IPS-15b (cell line): Measurements from ENCODE around the gene PGLYRP2.

ENCODE experiments used
- H3K27me3 ChIP-seq: one replicate; pipeline ENCODE4 v1.6.1; 2013; ENCODE audit warnings: low read length; ENCODE audit not compliant: control insufficient read depth, insufficient read depth
- H3K36me3 ChIP-seq: one replicate; pipeline ENCODE4 v1.6.1; 2013; ENCODE audit warnings: low read length; ENCODE audit not compliant: control insufficient read depth, insufficient read depth
- H3K4me1 ChIP-seq: one replicate; pipeline ENCODE4 v1.6.1; 2013; ENCODE audit warnings: mild to moderate bottlenecking, low read length; ENCODE audit not compliant: control insufficient read depth, insufficient read depth
- H3K4me3 ChIP-seq: one replicate; pipeline ENCODE4 v1.5.1; 2013; ENCODE audit warnings: low read depth, low read length
- H3K9ac ChIP-seq: one replicate; pipeline ENCODE4 v1.6.1; 2013; ENCODE audit warnings: low read depth, mild to moderate bottlenecking, low read length
- H3K9me3 ChIP-seq: one replicate; pipeline ENCODE4 v1.6.1; 2013; ENCODE audit warnings: mild to moderate bottlenecking, low read length; ENCODE audit not compliant: control insufficient read depth, insufficient read depth

PGLYRP2 gene

DNA sequence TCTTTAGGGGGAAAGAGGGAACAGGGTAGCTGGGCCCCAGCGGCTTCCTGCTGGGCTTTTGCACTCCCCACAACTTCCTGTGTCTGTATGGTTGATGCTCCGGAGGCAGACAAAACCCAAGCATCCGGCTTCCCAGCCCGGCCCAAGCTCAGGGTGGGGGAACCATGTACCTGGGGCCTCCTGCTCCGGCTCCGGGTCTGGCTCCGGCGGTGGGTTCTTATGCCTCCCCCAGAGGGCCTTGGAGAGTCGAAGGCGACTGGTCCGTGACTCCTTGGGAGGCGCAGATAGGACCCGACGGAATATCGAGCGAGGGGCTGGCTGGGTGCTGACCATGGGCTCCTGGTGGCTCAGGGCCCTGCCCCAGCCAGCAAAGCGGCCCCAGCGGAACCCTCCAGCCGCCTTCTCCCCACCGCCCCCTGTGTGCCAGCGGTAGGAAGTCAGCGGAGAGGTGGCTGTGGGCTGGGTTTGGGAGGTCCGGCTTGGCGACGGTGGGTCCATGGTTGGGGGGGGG is 15.4 kb downstream of the PGLYRP2 start:
- H3K4me3 ChIP-seq, result peak overlapping the region; percentile 51
- no peaks in the 10 kb centered on the region for H3K36me3 ChIP-seq
- no peaks in the 10 kb centered on the region for H3K4me1 ChIP-seq
- H3K27me3 ChIP-seq, result peaks cover 54% of the 10 kb centered on the region
- no peaks in the 10 kb centered on the region for H3K9me3 ChIP-seq
- peak overlapping the region; percentile 76 for H3K9ac ChIP-seq

DNA sequence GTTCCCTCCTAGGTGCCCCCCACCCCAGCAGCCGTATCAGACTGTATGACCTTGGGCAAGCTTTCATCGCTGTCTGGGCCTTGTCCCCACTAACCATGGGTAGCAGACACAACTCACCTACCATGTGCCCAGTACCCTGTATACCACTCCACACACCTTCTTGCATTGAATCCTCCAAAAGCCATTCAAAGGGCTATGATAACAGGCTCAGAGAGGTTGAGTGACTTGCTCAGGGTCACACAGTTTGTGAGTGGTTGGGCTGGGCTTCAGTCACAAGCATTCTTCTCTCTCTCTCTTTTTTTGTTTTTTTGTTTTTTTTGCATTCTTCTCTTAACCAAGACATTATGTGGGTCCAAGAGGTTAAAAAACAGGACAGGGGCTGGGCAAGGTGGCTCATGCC is 17.6 kb downstream of the PGLYRP2 start:
- peaks cover 51% of the 10 kb centered on the region for H3K27me3 ChIP-seq
- H3K4me1 ChIP-seq, result peaks cover 2% of the 10 kb centered on the region
- H3K9me3 ChIP-seq, result no peaks in the 10 kb centered on the region
- no peak overlapping the region for H3K4me3 ChIP-seq
- no peaks in the 10 kb centered on the region for H3K36me3 ChIP-seq
- no peak overlapping the region for H3K9ac ChIP-seq

DNA sequence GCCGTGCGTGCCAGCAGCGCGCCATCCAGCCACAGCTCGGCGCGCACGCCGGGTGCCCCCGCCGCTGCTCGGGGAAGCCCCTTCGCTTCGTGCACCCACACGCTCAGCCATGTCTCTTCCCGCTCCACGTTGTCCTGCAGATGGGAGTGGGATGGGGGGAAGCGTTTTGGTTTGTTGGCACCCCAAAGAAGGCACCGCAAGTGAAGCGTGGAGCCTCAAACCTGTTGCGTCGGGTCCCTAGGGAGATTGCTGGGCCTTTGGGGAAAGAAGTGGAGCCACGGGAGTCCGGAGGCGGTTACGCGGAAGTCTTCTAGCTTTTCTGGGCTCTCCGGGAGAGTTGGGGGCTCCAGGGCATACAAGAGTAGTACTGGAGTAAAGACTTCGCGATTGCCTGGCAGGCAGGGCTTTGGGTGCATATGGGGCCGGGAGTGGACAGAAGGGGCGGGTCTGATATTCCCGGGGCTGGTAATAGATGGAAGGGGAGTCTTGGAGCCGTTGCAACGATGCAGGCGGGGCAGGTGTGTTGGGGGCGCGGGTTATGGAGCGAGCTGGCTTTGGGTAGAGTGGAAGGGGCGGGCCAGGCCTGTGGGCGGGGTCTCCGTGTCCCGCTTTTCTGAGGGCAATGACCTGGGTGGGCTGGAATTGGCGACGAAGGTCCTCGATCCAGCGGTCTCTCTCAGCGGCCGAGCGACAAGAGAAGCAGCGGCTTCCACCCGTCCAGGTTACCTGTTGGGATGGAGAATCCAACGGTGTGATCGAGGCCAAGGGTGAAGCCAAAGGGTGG is 21.4 kb downstream of the PGLYRP2 start:
- Histone ChIP-seq H3K9ac (no peak overlapping the region), H3K9me3 (no peaks in the 10 kb centered on the region), H3K4me3 (peak overlapping the region; percentile 47), H3K36me3 (no peaks in the 10 kb centered on the region), H3K4me1 (peaks cover 4% of the 10 kb centered on the region), H3K27me3 (peaks cover 70% of the 10 kb centered on the region)

DNA sequence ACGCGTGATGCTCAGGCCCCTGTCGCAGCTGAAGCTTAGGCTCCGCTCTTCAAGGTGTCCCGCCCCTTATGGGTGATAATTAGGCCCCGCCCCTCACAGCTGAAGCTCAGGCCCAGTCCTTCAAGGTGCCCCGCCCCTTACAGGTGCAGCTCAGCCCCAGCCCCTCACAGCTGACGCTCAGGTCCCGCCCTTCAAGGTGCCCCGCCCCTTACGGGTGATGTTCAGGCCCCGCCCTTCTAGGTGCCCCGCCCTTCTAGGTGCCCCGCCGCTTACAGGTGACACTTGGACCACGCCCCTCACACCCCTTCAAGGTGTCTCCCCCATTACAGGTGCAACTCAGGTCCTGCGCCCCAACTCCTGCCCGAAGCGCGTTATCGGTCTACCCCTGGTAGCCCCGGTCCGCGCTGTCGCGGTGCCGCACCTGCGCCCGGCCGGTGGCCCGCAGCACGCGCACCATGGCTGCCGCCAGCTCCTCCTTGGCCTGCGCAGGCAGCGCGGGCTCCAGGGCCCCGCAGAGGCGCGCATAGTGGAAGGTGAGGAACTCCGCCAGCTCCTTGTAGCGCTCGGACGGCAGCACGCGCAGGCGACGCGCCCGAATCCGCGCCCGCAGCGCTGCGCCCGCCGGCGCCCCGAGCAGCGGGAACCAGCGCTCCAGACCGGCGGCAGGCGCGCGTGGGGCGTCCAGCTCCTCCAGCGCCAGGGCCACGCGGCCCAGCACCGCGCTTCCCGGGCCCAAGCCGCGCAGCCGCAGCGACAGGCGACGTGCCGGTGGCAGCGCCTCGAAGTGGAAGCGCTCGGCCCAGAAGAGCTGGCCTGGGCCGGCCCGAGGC is 22.2 kb downstream of the PGLYRP2 start:
- Histone ChIP-seq H3K36me3 (no peaks in the 10 kb centered on the region), H3K27me3 (peaks cover 70% of the 10 kb centered on the region), H3K9me3 (no peaks in the 10 kb centered on the region), H3K9ac (no peak overlapping the region), H3K4me1 (peaks cover 4% of the 10 kb centered on the region), H3K4me3 (peak overlapping the region; percentile 49)

- Histone ChIP-seq H3K27me3 (peaks cover 70% of the 10 kb centered on the region), H3K9me3 (no peaks in the 10 kb centered on the region), H3K36me3 (no peaks in the 10 kb centered on the region), H3K4me3 (peak overlapping the region; percentile 49), H3K4me1 (peaks cover 4% of the 10 kb centered on the region), H3K9ac (no peak overlapping the region)
These were observed 22.9 kb downstream of the PGLYRP2 start for GRCh38 chr19:15456441-15456840.

- peak overlapping the region; percentile 49 for H3K4me3 ChIP-seq
- no peak overlapping the region for H3K9ac ChIP-seq
- peaks cover 70% of the 10 kb centered on the region for H3K27me3 ChIP-seq
- H3K36me3 ChIP-seq, result no peaks in the 10 kb centered on the region
- peaks cover 4% of the 10 kb centered on the region for H3K4me1 ChIP-seq
- no peaks in the 10 kb centered on the region for H3K9me3 ChIP-seq
These were observed 23.3 kb downstream of the PGLYRP2 start for GRCh38 chr19:15455996-15456395.

DNA sequence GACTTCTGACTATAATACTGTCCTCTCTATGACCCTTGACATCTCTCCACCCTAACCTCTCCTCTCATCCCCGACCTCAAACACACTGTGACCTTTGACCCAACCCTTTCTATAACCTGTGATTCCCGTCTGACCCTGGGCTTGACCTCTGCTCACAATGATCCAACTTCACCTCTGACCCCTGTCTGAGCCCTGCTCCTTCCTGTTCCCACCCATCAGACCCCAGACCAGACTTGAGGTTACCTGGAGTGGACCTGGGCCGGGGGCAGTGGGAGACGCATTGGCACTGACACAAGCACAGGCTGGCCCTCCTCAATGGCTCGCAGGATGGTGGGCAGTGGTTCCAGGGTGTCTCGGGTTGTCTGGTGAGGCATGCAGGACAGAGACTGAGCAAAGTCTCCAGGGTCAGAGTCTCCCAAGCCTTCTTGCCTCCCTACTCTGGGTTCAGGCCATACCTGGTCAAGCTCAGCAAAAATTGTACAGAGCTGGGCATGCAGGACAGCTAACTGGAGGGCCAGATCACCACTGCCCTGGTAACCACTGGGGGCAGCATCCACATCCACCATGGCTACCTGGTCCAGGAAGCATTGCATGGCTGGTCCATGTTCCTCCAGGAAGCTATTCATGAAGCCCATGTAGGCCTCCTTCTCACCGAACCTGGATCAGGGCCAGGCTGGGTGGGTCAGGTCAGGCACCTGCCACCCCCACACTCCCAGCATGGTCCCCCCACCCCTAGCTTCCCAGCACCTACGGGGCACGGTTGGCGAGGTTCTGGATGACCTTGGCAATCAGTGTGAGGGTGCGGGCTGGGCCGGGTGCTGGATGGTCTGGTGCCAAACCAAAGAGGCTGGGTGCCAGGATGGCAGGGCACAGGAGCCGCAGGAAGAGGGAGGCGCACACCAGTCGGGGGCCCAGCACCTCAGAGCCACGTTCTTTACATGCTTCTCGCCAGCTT is 25.1 kb downstream of the PGLYRP2 start:
- Histone ChIP-seq H3K36me3 (no peaks in the 10 kb centered on the region), H3K9me3 (no peaks in the 10 kb centered on the region), H3K9ac (no peak overlapping the region), H3K4me1 (peaks cover 4% of the 10 kb centered on the region), H3K4me3 (peak overlapping the region; percentile 65), H3K27me3 (peaks cover 54% of the 10 kb centered on the region)

DNA sequence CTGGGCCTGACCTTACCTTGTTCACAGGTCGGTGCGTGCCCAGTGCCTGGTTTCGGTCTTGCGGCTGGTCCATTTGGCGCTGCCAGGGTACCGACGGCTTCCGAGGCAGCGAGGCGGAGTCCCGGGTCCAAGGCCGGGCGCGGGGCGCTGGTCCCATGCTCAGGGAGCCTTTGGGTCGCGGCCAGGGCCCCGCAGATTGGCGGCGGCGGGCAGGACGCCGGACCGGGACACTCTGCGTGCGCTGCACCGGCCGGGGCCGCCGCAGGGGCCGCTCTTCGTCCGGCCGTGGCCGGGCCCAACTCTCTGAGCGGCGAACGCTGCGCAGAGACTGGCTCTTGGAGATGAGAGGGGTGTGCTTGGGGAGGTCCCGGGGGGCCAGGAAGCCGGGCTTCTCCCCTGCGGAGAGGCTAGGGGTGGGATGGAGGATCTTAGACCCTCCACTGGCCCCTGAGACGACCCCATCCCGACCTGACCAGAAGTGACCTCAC is 26.2 kb downstream of the PGLYRP2 start:
- Histone ChIP-seq H3K9me3 (no peaks in the 10 kb centered on the region), H3K27me3 (peaks cover 44% of the 10 kb centered on the region), H3K9ac (no peak overlapping the region), H3K4me3 (peak overlapping the region; percentile 65), H3K36me3 (no peaks in the 10 kb centered on the region), H3K4me1 (peaks cover 8% of the 10 kb centered on the region)

DNA sequence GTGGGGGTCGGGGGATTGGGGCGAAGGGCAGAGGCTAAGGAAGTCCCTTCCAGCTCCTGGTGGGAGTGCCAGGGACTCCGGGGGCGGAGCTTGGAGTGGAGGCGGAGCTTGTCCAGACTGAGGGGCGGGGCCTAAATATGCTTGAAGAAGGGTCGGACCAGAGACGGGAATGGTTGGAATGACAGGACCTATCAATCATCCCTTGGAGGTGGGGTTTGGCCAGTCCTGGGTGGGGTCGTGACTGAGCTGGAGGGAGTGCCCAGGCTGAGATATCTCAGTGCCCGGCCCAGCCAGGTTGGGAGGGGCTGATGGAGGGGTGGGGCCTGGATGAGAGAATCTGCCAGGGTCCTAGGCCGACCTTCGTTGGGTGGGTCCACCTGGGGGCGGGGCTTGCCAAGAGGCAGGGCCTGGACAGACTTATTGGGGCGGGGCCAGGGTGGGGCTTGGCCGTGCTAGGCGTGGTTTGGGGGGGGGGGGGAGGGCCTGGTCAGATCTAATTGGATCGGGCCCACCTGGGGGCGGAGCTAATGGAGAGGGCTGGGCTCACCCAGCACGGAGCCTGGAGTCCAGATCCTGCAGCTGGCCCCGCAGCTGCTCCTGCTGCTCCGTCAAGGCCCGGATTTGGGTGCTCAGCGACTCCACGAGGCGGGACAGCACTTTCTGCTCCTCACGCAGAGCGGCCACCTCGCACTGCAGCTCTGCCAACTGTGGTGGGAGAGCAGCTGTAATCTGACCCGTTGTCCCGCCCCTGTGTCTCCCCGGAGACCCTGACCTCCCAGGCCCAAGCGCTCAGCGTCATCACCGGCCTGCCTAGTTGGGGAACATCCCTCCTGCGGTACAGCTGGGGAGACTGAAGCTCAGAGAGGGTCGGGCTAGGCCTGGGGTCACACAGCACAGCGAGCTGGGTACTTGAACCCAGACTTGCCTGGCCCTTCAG is 26.9 kb downstream of the PGLYRP2 start:
- H3K36me3 ChIP-seq, result no peaks in the 10 kb centered on the region
- no peak overlapping the region for H3K9ac ChIP-seq

GRCh38 chr19:15450528-15450890 is 28.8 kb downstream of the PGLYRP2 start:
- peak overlapping the region; percentile 60 for H3K4me3 ChIP-seq
- no peaks in the 10 kb centered on the region for H3K36me3 ChIP-seq
- no peaks in the 10 kb centered on the region for H3K9me3 ChIP-seq
- H3K4me1 ChIP-seq, result peaks cover 6% of the 10 kb centered on the region
- H3K9ac ChIP-seq, result no peak overlapping the region
- H3K27me3 ChIP-seq, result peaks cover 23% of the 10 kb centered on the region

More for the DNA sequence above, 26.9 kb downstream of the PGLYRP2 start:
- Histone ChIP-seq H3K9me3 (no peaks in the 10 kb centered on the region), H3K27me3 (peaks cover 37% of the 10 kb centered on the region), H3K4me3 (peak overlapping the region; percentile 65), H3K4me1 (peaks cover 6% of the 10 kb centered on the region)
